Breast epithelium (tissue), 4 donors: ENCODE results near the gene HOXC13. TPM values are rescaled to one million over a fixed set of nuclear protein-coding genes. Genes with fewer than 3 reads are reported as not detected.

ENCODE experiments used
- DNase-seq, 2 donors: peaks; one replicate each; pipeline ENCODE4 v3.0.0-alpha.2; 2019; ENCODE audit warnings: low spot score in 2 of 2
- H3K27ac ChIP-seq, 2 donors: fragments of 200-600 bp; sonication (generic) in 1 of 2; one replicate each; pipeline ENCODE4 v1.5.1; 2016 to 2019; ENCODE audit warnings: mild to moderate bottlenecking in 1 of 2
- H3K27me3 ChIP-seq, 2 donors: fragments of 200-600 bp; sonication (generic) in 1 of 2; one replicate each; pipeline versions ENCODE4 v1.5.1 to v1.6.0; 2017 to 2019; ENCODE audit warnings: control low read depth in 1 of 2, mild to moderate bottlenecking in 1 of 2
- H3K36me3 ChIP-seq: fragments of 200-600 bp; one replicate; pipeline ENCODE4 v1.5.1; 2019
- H3K4me1 ChIP-seq, 2 donors: fragments of 200-600 bp; sonication (generic); one replicate each; pipeline ENCODE4 v1.5.1; 2016 to 2019; ENCODE audit warnings: control low read depth in 1 of 2
- H3K4me3 ChIP-seq, 3 donors: fragments of 200-600 bp; sonication (generic); 1 replicate in 2 of 3; 2 replicates in 1 of 3; pipeline ENCODE4 v1.5.1; 2016 to 2019; ENCODE audit warnings: mild to moderate bottlenecking in 3 of 3, moderate library complexity in 2 of 3
- H3K9me3 ChIP-seq, 2 donors: fragments of 200-600 bp; sonication (generic) in 1 of 2; one replicate each; pipeline ENCODE4 v1.5.1; 2016 to 2019; ENCODE audit warnings: control low read depth in 1 of 2
- POLR2A ChIP-seq: fragments of 450-650 bp; IDR thresholded peaks from one replicate; pipeline ENCODE4 v1.6.1; 2016; ENCODE audit warnings: antibody characterized with exemption, mild to moderate bottlenecking, moderate library complexity
- POLR2AphosphoS5 ChIP-seq, 3 donors: sonication (generic); formaldehyde crosslinking; IDR thresholded peaks; one replicate each; pipeline ENCODE4 v1.6.1; 2017; ENCODE audit warnings: antibody characterized with exemption in 3 of 3
- intact Hi-C: fragments of 100-400 bp; cut with DNase I; formaldehyde crosslinking; loops from one replicate; pipeline ENCODE4 v1.15.1; 2023; ENCODE audit warnings: low total_unique reads
- total RNA-seq, 3 donors: library from RNA; depleted of rRNA; stranded (reverse); fragments of >200 nt; gene quantifications; one replicate each; pipeline ENCODE4 v1.1.0, GENCODE V29; 2016
- TF ChIP-seq, protein P1 (sequence below), 3 donors: fragments of 450-650 bp; IDR thresholded peaks; one replicate each; pipeline ENCODE4 v1.5.1; 2016 to 2017; ENCODE audit warnings: antibody characterized with exemption in 3 of 3, mild to moderate bottlenecking in 3 of 3, moderate library complexity in 3 of 3

Gene HOXC13
- 1 to 10 TPM in 1 of 3 donors, under 1 TPM in 1, not detected in 1; 0.98 to 1.0 TPM for total RNA-seq

DNA sequence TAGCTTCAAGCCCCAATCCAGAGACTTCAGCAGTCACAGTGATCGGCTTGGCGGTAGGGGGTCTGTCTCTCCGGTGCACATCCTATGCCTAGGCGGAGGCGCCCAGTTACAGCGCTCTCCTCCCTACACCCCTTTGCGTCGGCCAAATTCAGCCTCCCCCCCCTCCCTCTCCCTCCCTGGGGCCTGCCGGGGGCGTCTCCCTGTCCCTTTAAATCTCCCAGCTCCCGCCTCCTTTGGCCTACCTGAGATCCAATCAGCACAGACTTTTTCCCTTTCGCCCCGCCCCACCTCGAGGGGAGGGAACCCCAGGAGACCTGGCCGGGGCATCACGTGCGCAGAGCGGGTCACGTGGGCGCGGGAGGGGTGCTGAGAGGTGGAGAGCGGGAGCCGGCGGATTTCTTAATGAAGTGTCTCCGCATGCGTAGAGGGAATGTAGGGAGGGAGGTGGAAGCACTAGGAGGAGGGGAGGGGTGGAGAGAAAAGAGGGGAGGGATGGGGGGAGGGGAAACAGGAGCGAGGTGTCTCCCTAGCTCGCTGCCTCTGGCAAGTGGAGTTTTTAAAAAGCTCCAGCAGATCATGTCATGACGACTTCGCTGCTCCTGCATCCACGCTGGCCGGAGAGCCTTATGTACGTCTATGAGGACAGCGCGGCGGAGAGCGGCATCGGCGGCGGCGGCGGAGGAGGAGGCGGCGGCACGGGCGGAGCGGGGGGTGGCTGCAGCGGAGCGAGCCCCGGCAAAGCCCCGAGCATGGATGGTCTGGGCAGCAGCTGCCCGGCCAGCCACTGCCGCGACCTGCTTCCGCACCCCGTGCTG is at the start of gene HOXC13:
HOXC13 (plus strand) TSS at position 506 of the 815 bp plus-strand sequence; CDS start at position 582, 76 bp downstream.
- Histone ChIP-seq H3K4me1 (no peaks in the 10 kb centered on the region), H3K27me3 (peaks cover 23 to 98% of the 10 kb centered on the region in 2 donors), H3K36me3 (no peaks in the 10 kb centered on the region), H3K4me3 (peak within 1 kb of the TSS; percentile 11 to 65 (median 61)), H3K27ac (peak within 1 kb of the TSS; percentile 52 to 73), H3K9me3 (no peaks in the 10 kb centered on the region)
- peak; percentile 69 to 98 for DNase-seq
- intact Hi-C loops, result no loop called here
- TF ChIP-seq, protein P1, sequence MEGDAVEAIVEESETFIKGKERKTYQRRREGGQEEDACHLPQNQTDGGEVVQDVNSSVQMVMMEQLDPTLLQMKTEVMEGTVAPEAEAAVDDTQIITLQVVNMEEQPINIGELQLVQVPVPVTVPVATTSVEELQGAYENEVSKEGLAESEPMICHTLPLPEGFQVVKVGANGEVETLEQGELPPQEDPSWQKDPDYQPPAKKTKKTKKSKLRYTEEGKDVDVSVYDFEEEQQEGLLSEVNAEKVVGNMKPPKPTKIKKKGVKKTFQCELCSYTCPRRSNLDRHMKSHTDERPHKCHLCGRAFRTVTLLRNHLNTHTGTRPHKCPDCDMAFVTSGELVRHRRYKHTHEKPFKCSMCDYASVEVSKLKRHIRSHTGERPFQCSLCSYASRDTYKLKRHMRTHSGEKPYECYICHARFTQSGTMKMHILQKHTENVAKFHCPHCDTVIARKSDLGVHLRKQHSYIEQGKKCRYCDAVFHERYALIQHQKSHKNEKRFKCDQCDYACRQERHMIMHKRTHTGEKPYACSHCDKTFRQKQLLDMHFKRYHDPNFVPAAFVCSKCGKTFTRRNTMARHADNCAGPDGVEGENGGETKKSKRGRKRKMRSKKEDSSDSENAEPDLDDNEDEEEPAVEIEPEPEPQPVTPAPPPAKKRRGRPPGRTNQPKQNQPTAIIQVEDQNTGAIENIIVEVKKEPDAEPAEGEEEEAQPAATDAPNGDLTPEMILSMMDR (IDR thresholded peaks at IDR 0.05), result no peak
- TF ChIP-seq POLR2A, result no peak
- TF ChIP-seq POLR2AphosphoS5 (IDR thresholded peaks at IDR 0.05), result peak in 2 of 3 donors; percentile 20 to 33

DNA sequence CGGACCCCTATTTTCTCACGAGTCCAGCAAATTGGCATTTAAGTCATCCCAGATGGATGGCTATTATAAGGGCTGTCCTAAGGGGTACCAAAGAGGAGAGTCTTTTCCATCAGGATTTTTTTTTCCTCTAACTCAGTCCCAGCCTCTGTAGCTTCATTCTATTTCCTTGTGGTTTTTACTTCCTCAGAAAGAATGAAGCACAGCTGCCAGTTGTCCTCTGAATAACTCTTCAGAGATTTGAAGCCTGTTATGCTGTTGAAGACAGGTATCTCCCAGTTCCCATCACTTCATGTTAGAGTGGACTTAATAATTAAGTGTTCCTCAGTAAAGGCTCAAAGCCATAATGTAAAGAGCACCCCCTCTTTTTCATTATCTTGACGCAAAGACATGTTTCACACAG is 48.5 kb upstream of the HOXC13 start:
- Histone ChIP-seq H3K27me3 (no peaks in the 10 kb centered on the region), H3K4me1 (no peaks in the 10 kb centered on the region), H3K4me3 (no peak overlapping the region), H3K9me3 (no peaks in the 10 kb centered on the region), H3K36me3 (no peaks in the 10 kb centered on the region), H3K27ac (no peak overlapping the region)
- no peak for DNase-seq
- intact Hi-C loops, result no loop called here
- TF ChIP-seq POLR2AphosphoS5 (IDR thresholded peaks at IDR 0.05), result no peak
- TF ChIP-seq, protein P1 (IDR thresholded peaks at IDR 0.05), result no peak
- no peak for TF ChIP-seq POLR2A

DNA sequence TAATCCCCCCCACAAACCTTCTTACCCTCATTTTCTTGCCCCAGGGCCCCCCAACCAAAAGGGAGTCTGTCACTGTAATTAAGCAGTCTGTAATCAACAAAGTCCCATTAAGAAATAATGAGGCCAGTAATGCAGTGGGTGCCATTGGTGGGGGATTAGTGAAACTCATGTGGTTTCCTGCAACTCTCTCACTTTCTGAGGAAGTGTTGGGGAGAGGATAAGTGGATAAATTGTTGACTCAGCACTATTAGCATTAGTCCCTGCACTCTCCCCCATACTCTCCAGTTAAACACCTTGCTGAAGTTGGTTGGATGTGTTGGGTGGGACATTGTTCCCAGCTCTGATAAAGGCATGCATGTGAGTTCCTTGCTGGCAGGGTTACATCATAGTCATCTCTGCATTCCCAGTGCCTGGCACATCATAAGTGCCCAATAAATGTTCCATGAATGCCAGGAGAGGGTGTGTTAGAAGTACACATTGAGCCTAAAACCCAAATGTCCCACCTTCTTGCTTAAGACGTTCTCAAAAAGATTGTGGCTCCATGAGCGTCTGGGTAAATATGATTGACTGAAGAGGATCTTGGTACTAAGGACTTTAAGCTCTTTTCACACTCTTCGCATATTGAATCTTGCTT is 45.8 kb upstream of the HOXC13 start:
- intact Hi-C loops, result no loop called here
- no peak for TF ChIP-seq POLR2A
- TF ChIP-seq, protein P1 (IDR thresholded peaks at IDR 0.05), result no peak
- TF ChIP-seq POLR2AphosphoS5 (IDR thresholded peaks at IDR 0.05), result no peak
- H3K9me3 ChIP-seq, result no peaks in the 10 kb centered on the region
- no peak overlapping the region for H3K4me3 ChIP-seq
- no peaks in the 10 kb centered on the region for H3K4me1 ChIP-seq
- no peaks in the 10 kb centered on the region for H3K27me3 ChIP-seq
- no peak overlapping the region for H3K27ac ChIP-seq
- no peak for DNase-seq
- H3K36me3 ChIP-seq, result no peaks in the 10 kb centered on the region

DNA sequence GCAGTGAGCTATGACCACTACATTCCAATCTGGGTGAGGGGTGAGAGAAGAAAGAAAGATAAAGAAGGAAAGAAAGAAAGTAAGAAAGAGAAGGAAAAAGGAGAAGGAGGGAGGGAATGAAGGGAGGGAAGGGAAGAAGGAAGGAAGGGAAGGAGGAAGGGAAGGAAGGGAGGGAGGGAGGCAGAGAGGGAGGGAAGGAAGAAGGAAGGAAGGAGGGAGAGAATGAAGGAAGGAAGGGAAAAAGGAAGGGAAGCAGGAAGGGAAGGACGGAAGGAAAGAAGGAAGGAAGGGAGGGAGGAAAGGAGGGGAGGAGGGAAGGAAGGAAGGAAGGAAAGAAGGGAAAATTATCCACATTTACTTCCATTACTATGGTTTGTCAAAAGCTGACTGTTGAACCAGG is 39.4 kb upstream of the HOXC13 start:
- DNase-seq, result no peak
- H3K36me3 ChIP-seq, result no peaks in the 10 kb centered on the region
- TF ChIP-seq POLR2AphosphoS5 (IDR thresholded peaks at IDR 0.05) (no peak), POLR2A (no peak)
- TF ChIP-seq, protein P1 (IDR thresholded peaks at IDR 0.05), result no peak
- H3K27ac ChIP-seq, result no peak overlapping the region
- H3K4me1 ChIP-seq, result no peaks in the 10 kb centered on the region
- H3K4me3 ChIP-seq, result no peak overlapping the region
- H3K9me3 ChIP-seq, result no peaks in the 10 kb centered on the region
- intact Hi-C loops, result loop anchor here (5.0 kb wide), 1 partner anchor 403 kb away; the partner anchor contains the start of gene NFE2
- peaks cover 0 to 3% of the 10 kb centered on the region in 2 donors for H3K27me3 ChIP-seq

DNA sequence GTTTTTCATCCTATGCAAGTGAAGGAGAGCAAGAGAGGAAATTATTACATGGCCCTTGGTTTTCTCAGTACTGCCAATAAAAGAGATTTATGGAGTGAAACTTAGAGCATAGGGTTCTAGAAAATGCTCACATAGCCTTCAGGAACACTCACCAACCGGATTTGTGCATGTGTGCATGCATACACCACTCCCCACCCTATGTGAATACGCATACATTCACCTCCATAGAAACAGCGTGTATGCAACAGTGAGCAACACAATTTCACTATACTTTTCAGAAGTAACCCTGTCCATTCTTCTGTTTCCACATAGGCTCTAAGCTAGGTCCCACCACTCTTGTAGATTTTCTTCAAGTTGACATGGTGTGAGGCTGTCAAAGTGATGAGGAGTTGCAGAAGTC is 31.5 kb upstream of the HOXC13 start:
- H3K27ac ChIP-seq, result no peak overlapping the region
- H3K4me1 ChIP-seq, result no peaks in the 10 kb centered on the region
- no peak overlapping the region for H3K4me3 ChIP-seq
- H3K9me3 ChIP-seq, result no peaks in the 10 kb centered on the region
- DNase-seq, result no peak
- TF ChIP-seq POLR2AphosphoS5 (IDR thresholded peaks at IDR 0.05), result no peak
- TF ChIP-seq, protein P1 (IDR thresholded peaks at IDR 0.05), result no peak
- no peaks in the 10 kb centered on the region for H3K36me3 ChIP-seq
- intact Hi-C loops, result no loop called here
- H3K27me3 ChIP-seq, result peaks cover 0 to under 1% of the 10 kb centered on the region in 2 donors
